A549 (cell line): ENCODE data around the gene PDE8A. TPM values are rescaled to one million over a fixed set of nuclear protein-coding genes. Genes with fewer than 3 reads are reported as not detected.

Experiments
- ATAC-seq, 2 experiments: fragments of 200-7000 bp in 1 of 2; fragments of >200 bp in 1 of 2; cut with Nextera tagmentation in 1 of 2; cut with Tn5 transposase in 1 of 2; 3 replicates each; pipeline versions ENCODE4 v1.8.0 to v1.9.1; 2018 to 2020; ENCODE audit warnings: mild to moderate bottlenecking in 1 of 2, moderate library complexity in 1 of 2
- CTCF ChIA-PET: fragments of 300-600 bp; sonication (Branson Sonifier 250); formaldehyde crosslinking; extraction: SDS; loops from one replicate; lab custom pipeline; 2021; ENCODE audit warnings: antibody characterized with exemption, inconsistent platforms; lab: Yijun Ruan, JAX
- POLR2A ChIA-PET: fragments of 350-600 bp; formaldehyde crosslinking; extraction: SDS; loops from one replicate; lab custom pipeline; 2021; ENCODE audit warnings: antibody characterized with exemption, inconsistent platforms; lab: Yijun Ruan, JAX
- DNase-seq, 2 experiments: peaks; one replicate each; pipeline versions ENCODE4 v3.0.0 to v3.0.0-alpha.2; 2011 to 2016; ENCODE audit warnings: low read depth in 1 of 2, low spot score in 1 of 2
- FAIRE-seq: peaks from 2 replicates; lab custom pipeline; 2011; peaks lifted over from hg19 to GRCh38; lab: Jason Lieb, UNC
- H3K27ac ChIP-seq, 2 experiments: fragments of >200 bp; sonication (Bioruptor Twin); formaldehyde crosslinking; 3 replicates each; pipeline ENCODE4 v1.5.1; 2016 to 2017
- H3K4me1 ChIP-seq: fragments of >200 bp; sonication (Bioruptor Twin); formaldehyde crosslinking; 3 replicates; pipeline ENCODE4 v1.6.1; 2016
- H3K4me2 ChIP-seq: fragments of >200 bp; sonication (Bioruptor Twin); formaldehyde crosslinking; 3 replicates; pipeline ENCODE4 v1.6.1; 2016
- H3K4me3 ChIP-seq: fragments of >200 bp; sonication (Bioruptor Twin); formaldehyde crosslinking; 3 replicates; pipeline ENCODE4 v1.5.1; 2016
- H3K9me3 ChIP-seq: fragments of >200 bp; sonication (Bioruptor Twin); formaldehyde crosslinking; 3 replicates; pipeline ENCODE4 v1.6.1; 2016
- CEBPB ChIP-seq, 2 experiments: fragments of >200 bp in 1 of 2; sonication (Bioruptor Twin) in 1 of 2; formaldehyde crosslinking in 1 of 2; IDR thresholded peaks; 2 replicates each; pipeline ENCODE4 v1.6.1; 2012 to 2016
- CTCF ChIP-seq: fragments of >200 bp; sonication (Bioruptor Twin); formaldehyde crosslinking; IDR thresholded peaks from 3 replicates; pipeline ENCODE4 v1.5.1; 2016
- EHMT2 ChIP-seq: fragments of 200-600 bp; sonication (generic); IDR thresholded peaks from 2 replicates; pipeline ENCODE4 v1.6.1; 2016; ENCODE audit warnings: antibody characterized with exemption, low read depth, mild to moderate bottlenecking, moderate library complexity
- ELK1 ChIP-seq: fragments of 150-350 bp; IDR thresholded peaks from 2 replicates; pipeline ENCODE4 v1.6.1; 2014; ENCODE audit warnings: low read depth, mild to moderate bottlenecking, low read length
- NR3C1 ChIP-seq: fragments of >200 bp; sonication (Bioruptor Twin); formaldehyde crosslinking; IDR thresholded peaks from 3 replicates; pipeline ENCODE4 v1.6.1; 2017
- PHF8 ChIP-seq: fragments of 200-600 bp; sonication (generic); IDR thresholded peaks from 2 replicates; pipeline ENCODE4 v1.6.1; 2016; ENCODE audit warnings: low read depth, mild to moderate bottlenecking, antibody characterized with exemption, moderate library complexity, borderline replicate concordance
- POLR2AphosphoS2 ChIP-seq: conservative IDR thresholded peaks from 2 replicates; pipeline ENCODE4 v1.6.1; 2012; ENCODE audit warnings: low read length, improper control_type of control experiment, inconsistent platforms
- RAD21 ChIP-seq, 2 experiments: fragments of >200 bp in 1 of 2; sonication (Bioruptor Twin) in 1 of 2; formaldehyde crosslinking in 1 of 2; IDR thresholded peaks in 1 of 2; conservative IDR thresholded peaks in 1 of 2; 2 replicates in 1 of 2; 3 replicates in 1 of 2; pipeline ENCODE4 v1.6.1; 2012 to 2018; ENCODE audit warnings: inconsistent platforms in 1 of 2
- SMC3 ChIP-seq: fragments of >200 bp; sonication (Bioruptor Twin); formaldehyde crosslinking; IDR thresholded peaks from 3 replicates; pipeline ENCODE4 v1.6.1; 2018; ENCODE audit warnings: inconsistent platforms
- TFCP2L1 ChIP-seq: fragments of 250-450 bp; sonication (Bioruptor Pico); IDR thresholded peaks from 2 replicates; pipeline ENCODE4 v1.5.0; 2021; ENCODE audit warnings: mild to moderate bottlenecking
- USF2 ChIP-seq: fragments of 450-650 bp; IDR thresholded peaks from 2 replicates; pipeline ENCODE4 v1.6.1; 2014; ENCODE audit warnings: antibody characterized with exemption
- ZFP36 ChIP-seq: fragments of 450-650 bp; IDR thresholded peaks from 2 replicates; pipeline ENCODE4 v1.6.1; 2014; ENCODE audit warnings: borderline replicate concordance; ENCODE audit not compliant: partially characterized antibody
- ZSCAN20 ChIP-seq: fragments of 250-450 bp; sonication (Bioruptor Pico); IDR thresholded peaks from 2 replicates; pipeline ENCODE4 v1.8.0; 2022; ENCODE audit warnings: mild to moderate bottlenecking, moderate library complexity
- WGBS: methylation state at CpG from one replicate; pipeline ENCODE4 v1.1.6; 2017; ENCODE audit errors: missing lambda C conversion rate; 5-methylcytosine and 5-hydroxymethylcytosine counted together
- polyA plus RNA-seq, 4 experiments: library from polyadenylated mRNA; depleted of rRNA in 3 of 4; stranded (reverse); fragments of >200 nt; fragmentation: RNase III in 1 of 4; extraction: RNeasy Plus Mini Kit Qiagen cat#74134 plus additional on column Dnase treatment in 1 of 4; gene quantifications; 2 replicates in 3 of 4; 3 replicates in 1 of 4; pipeline ENCODE4 v1.2.3, GENCODE V29; 2011 to 2017

PDE8A gene
- polyA plus RNA-seq, 2 of the 4 experiments (the other 2 are of a cell fraction): 45.3 to 204 TPM

GRCh38 chr15:85168642-85169173 lies 187.1 kb downstream of the PDE8A start:
- POLR2A ChIA-PET: interaction anchor here (1.2 to 1.6 kb wide), 3 partner anchors 121 to 212 kb away, joined by 4 to 7 read pairs (median 4); no protein-coding TSS in a partner anchor
- CTCF ChIA-PET: interaction anchor here (0.5 to 2.9 kb wide), 54 partner anchors 9 to 582 kb away, joined by 3 to 19 read pairs (median 4); partner anchors contain the start of genes WDR73 and ZSCAN2
- FAIRE-seq (no peak), ATAC-seq (peak; percentile 85 to 90), DNase-seq (peak; percentile 73 to 75)
- Histone ChIP-seq H3K27ac (peak overlapping the region; percentile 63 to 73), H3K4me3 (peak overlapping the region; percentile 51), H3K9me3 (peaks cover 5% of the 10 kb centered on the region; the same call in 1 of the 3 replicates), H3K4me1 (peaks cover 5% of the 10 kb centered on the region; the same call in 2 of the 3 replicates), H3K4me2 (peak overlapping the region; percentile 81)
- TF ChIP-seq RAD21 (conservative IDR thresholded peaks at IDR 0.05 in 1 of 2, IDR thresholded peaks at IDR 0.05 in 1 of 2) (peak; percentile 72 to 82), ZSCAN20 (CRISPR knock-in tag) (no peak), CTCF (peak; percentile 84), SMC3 (peak; percentile 81), ELK1 (no peak)
- WGBS: 32% methylated on average over 17 of the region's 20 CpGs

GRCh38 chr15:85171736-85172135 lies 190.1 kb downstream of the PDE8A start:
- TF ChIP-seq SMC3 (no peak), CEBPB (IDR thresholded peaks at IDR 0.05) (no peak), NR3C1 (no peak), USF2 (no peak), PHF8 (no peak), EHMT2 (no peak), ZSCAN20 (CRISPR knock-in tag) (no peak), ELK1 (no peak), RAD21 (conservative IDR thresholded peaks at IDR 0.05 in 1 of 2, IDR thresholded peaks at IDR 0.05 in 1 of 2) (no peak), ZFP36 (no peak), TFCP2L1 (no peak), POLR2AphosphoS2 (no peak), CTCF (no peak)
- Histone ChIP-seq H3K9me3 (no peaks in the 10 kb centered on the region), H3K4me1 (peaks cover 10% of the 10 kb centered on the region), H3K27ac (no peak overlapping the region), H3K4me3 (no peak overlapping the region), H3K4me2 (no peak overlapping the region)
- ATAC-seq (no peak), DNase-seq (no peak), FAIRE-seq (no peak)
- POLR2A ChIA-PET: no interaction called here
- CTCF ChIA-PET: interaction anchor here (1.0 kb wide), 1 partner anchor 584 kb away, joined by 3 read pairs; no protein-coding TSS in a partner anchor
- WGBS: 72% methylated on average over 4 of the region's 4 CpGs
